Measurements from ENCODE around the gene BABAM1. TPM values are rescaled to one million over a fixed set of nuclear protein-coding genes. Genes with fewer than 3 reads are reported as not detected.

Gene BABAM1
- total RNA-seq = 125 and 141 TPM in 2 replicates

DNA sequence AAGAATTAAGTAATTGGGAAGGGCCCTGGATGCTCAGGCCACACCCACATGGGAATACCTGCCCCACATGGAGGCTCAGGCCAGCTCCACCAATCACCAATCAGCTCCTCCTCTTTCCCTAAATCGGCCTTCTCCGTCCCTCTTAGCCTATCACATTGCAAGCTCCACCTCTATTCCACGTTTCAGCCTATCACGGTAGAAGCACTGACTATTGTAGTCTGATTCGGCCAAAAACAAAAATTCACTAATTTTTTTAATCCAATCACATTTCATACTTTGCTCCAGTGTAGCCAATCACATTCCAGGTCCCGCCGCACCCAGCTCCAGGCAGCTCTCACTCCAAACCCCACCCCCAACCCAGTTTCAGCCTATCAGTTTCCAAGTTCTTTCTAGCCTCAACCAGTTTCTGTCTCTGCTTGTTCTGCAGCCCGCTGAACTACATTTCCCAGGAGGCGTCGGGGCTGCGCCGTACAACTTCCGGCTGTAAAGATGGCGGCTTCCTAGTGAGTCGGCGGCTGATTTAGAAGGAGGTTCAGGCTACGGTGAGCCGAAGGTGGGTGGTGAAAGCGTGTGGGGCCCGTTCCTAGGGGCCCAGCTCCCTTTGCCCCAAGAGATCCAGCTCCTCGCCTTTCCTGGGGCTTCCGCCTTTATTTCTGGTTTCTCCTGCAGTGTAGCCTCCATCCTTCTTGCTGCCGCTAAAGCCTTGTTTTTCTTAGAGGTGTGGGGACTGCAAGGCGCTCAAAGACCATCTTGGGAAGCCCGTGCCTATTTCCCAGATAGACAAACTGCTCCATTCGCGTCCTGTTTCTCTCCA is at the start of gene BABAM1:
BABAM1 (plus strand) TSS at position 469 of the 814 bp plus-strand sequence. CDS start 1,364 bp downstream, outside the sequence.
- no peak for TF ChIP-seq CTCF (conservative IDR thresholded peaks at IDR 0.05; ENCODE audit: low read depth, low read length)
- peak within 1 kb of the TSS; percentile 81 for H3K4me3 ChIP-seq (ENCODE audit: low read depth, low read length)
- DNase-seq (ENCODE audit: low read depth) = peak; percentile 99

- H3K4me3 ChIP-seq (ENCODE audit: low read depth, low read length) = no peak overlapping the region
- DNase-seq (ENCODE audit: low read depth) = no peak
- no peak for TF ChIP-seq CTCF (conservative IDR thresholded peaks at IDR 0.05; ENCODE audit: low read depth, low read length)
Observed at GRCh38 chr19:17219286-17219685, 48.0 kb upstream of the BABAM1 start.

GRCh38 chr19:17220207-17220758 is 47.0 kb upstream of the BABAM1 start:
- DNase-seq (ENCODE audit: low read depth) = no peak
- no peak overlapping the region for H3K4me3 ChIP-seq (ENCODE audit: low read depth, low read length)
- no peak for TF ChIP-seq CTCF (conservative IDR thresholded peaks at IDR 0.05; ENCODE audit: low read depth, low read length)

DNA sequence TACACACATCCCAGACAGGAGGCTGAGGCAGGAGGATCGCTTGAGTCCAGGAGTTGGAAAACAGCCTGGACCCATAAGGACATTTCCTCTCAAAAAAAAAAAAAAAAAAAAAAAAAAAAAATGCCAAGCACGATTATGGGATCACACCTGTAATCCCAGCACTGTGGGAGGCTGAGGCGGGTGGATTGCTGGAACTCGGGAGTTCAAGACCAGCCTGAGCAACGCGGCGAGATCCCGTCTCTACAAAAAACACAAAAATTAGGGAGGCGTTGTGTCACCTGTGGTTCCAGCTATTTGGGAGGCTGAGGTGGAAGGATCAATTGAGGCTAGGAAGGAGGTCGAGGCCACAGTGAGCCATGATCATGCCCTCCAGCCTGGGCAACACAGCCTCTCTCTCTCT is 42.2 kb upstream of the BABAM1 start:
- no peak for TF ChIP-seq CTCF (conservative IDR thresholded peaks at IDR 0.05; ENCODE audit: low read depth, low read length)
- no peak overlapping the region for H3K4me3 ChIP-seq (ENCODE audit: low read depth, low read length)
- DNase-seq (ENCODE audit: low read depth) = no peak

DNA sequence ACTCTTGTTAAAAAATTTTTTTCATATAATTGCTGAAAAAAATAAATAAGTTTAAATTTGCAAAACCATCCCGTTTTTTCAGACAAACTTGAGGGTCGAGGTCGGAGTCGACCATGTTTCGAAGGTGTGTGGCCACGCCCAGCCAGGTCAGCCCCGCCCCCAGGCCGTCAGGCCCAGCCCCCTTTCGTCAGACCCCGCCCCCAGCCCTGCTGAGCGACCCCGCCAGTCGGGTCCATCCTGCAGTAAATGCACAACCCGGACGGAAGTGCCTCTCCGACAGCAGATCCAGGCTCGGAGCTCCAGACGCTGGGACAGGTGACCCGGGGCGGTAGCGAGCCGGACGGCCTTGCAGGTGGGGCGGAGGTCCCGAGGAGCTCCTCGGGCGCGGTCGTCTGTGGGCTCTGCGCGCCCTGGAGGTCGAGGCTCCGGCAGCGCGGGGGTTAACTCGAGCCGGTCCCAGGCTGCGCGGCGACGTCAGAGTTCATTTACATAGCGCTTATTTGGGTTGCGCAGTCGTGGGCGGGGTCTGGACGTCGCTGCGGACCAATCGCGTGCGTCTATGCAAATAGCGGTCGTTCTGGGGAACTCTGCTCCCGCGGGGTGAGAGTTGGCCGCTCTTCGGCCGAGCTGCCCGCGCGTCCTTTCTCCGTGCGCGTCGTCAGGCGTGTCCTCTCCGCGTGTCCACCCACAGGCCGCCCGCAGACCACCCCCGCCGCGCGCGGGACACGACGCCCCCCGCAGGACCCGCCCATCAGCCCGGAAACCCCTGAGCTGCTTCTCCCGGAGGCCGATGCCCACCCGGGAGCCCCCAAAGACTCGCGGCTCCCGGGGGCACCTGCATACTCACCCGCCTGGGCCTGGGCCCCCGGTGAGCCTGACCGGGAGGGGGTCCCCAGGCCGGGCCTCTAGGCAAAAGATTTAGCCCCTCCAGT is 41.0 kb upstream of the BABAM1 start, which contains the start of gene OCEL1:
OCEL1 (plus strand) TSS at position 225 of the 932 bp plus-strand sequence; CDS start at position 247, 22 bp downstream.
- DNase-seq (ENCODE audit: low read depth) = peak; percentile 71

More for the DNA sequence above, 41.0 kb upstream of the BABAM1 start, which contains the start of gene OCEL1:
- TF ChIP-seq CTCF (conservative IDR thresholded peaks at IDR 0.05; ENCODE audit: low read depth, low read length) = no peak
- H3K4me3 ChIP-seq (ENCODE audit: low read depth, low read length) = peak within 1 kb of the TSS; percentile 82
